SJCRH30 (cell line): ENCODE measurements around the gene EIF4ENIF1. TPM values are rescaled to one million over a fixed set of nuclear protein-coding genes. Genes with fewer than 3 reads are reported as not detected.
"Not testable (repeated sequence)": the region's sequence is repeated elsewhere in the genome, so short reads cannot be mapped to it uniquely, and the experiment has no call there.

Experiments used
- DNase-seq, 2 experiments: peaks; one replicate each; pipeline ENCODE4 v3.0.0-alpha.2; 2015 to 2020
- H3K27ac ChIP-seq: fragments of 250-450 bp; sonication (Bioruptor Pico); 2 replicates; pipeline ENCODE4 v1.5.1; 2020; ENCODE audit warnings: mild to moderate bottlenecking, moderate library complexity
- H3K27me3 ChIP-seq: fragments of 250-450 bp; sonication (Bioruptor Pico); 2 replicates; pipeline ENCODE4 v1.5.1; 2020; ENCODE audit warnings: mild to moderate bottlenecking, moderate library complexity
- H3K36me3 ChIP-seq: fragments of 250-450 bp; sonication (Bioruptor Pico); 2 replicates; pipeline ENCODE4 v1.5.1; 2020; ENCODE audit warnings: mild to moderate bottlenecking, moderate library complexity
- H3K4me1 ChIP-seq: fragments of 250-450 bp; sonication (Bioruptor Pico); 2 replicates; pipeline ENCODE4 v1.5.1; 2020; ENCODE audit warnings: mild to moderate bottlenecking, moderate library complexity
- H3K4me3 ChIP-seq: fragments of 250-450 bp; sonication (Bioruptor Pico); 2 replicates; pipeline ENCODE4 v1.5.1; 2020; ENCODE audit warnings: mild to moderate bottlenecking, moderate library complexity
- H3K9me3 ChIP-seq: fragments of 250-450 bp; sonication (Bioruptor Pico); replicated peaks from 2 replicates; pipeline ENCODE4 v1.5.1; 2020; ENCODE audit warnings: mild to moderate bottlenecking, moderate library complexity
- total RNA-seq: library from RNA; depleted of rRNA; stranded (reverse); fragments of >200 nt; shearing (Covaris generic); gene quantifications from 2 replicates; pipeline ENCODE4 v1.2.3, GENCODE V29; 2014

The EIF4ENIF1 gene
- total RNA-seq, 1 experiment from 2014 or later, result 29.7 TPM

DNA sequence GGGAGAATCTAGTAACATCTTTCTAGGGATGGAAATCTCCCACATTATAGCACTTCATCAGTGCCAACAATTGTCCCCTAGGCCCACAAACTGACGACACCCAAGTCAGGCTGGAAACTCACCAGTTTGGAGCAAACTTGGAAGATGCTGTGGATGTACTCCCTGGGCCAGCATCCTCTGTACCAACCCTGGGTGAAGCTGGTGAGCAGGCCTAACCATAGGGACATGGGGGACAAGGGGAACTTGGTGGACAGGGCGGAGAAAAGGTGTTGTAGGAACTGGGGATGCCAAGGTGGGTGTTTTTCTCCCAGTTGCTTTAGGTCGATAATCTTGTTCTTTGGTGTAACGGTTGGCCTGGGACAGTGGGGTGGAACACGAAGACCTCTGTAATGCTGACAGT, 48.0 kb downstream of the EIF4ENIF1 start:
- no peak for DNase-seq
- no peak overlapping the region for H3K4me3 ChIP-seq
- H3K9me3 ChIP-seq, result no peaks in the 10 kb centered on the region
- no peaks in the 10 kb centered on the region for H3K27me3 ChIP-seq
- H3K36me3 ChIP-seq, result peaks cover 60% of the 10 kb centered on the region
- H3K4me1 ChIP-seq, result no peaks in the 10 kb centered on the region
- H3K27ac ChIP-seq, result no peak overlapping the region

DNA sequence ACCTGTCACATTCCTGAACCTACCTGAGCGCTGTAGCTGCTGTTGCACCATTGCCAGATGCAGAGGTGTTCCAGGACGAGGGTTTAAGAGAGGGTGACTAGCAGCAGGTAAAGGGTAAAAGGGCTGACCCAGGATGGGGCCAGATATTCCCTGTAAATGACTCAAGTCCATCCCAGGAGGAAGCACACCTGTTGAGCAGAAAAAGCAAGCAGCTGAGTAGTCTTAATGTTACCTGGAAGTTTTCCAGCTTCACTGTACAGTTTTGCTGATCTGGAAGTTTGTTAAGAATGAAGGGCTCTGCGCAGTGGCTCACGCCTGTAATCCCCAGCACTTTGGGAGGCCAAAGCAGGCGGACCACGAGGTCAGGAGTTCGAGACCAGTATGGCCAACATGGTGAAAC, 49.0 kb downstream of the EIF4ENIF1 start:
- DNase-seq, result no peak
- Histone ChIP-seq H3K27ac (no peak overlapping the region), H3K4me1 (no peaks in the 10 kb centered on the region), H3K9me3 (no peaks in the 10 kb centered on the region), H3K4me3 (no peak overlapping the region), H3K36me3 (peaks cover 70% of the 10 kb centered on the region), H3K27me3 (no peaks in the 10 kb centered on the region)

DNA sequence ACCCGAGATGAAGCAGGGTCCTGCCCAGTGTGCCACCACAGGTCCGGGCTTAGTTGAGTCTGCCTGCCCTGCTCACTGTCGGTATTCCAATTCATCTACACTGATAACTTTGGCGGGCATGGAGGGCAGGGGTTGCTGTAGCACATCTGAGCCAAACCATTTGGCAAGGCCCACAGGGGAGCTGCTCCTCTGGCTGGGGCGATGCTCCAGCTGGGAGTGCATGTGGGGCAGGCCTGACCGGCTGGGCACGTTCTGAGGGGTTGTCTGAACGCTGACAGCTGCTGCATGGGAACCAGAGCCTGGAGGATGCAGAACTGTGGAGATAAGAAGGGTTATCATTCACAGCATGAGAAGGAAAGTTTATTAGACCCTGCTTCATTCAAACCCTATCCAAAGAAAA, 49.8 kb downstream of the EIF4ENIF1 start:
- Histone ChIP-seq H3K4me3 (no peak overlapping the region), H3K4me1 (no peaks in the 10 kb centered on the region), H3K27me3 (no peaks in the 10 kb centered on the region), H3K36me3 (peaks cover 71% of the 10 kb centered on the region), H3K27ac (no peak overlapping the region), H3K9me3 (no peaks in the 10 kb centered on the region)
- no peak for DNase-seq

DNA sequence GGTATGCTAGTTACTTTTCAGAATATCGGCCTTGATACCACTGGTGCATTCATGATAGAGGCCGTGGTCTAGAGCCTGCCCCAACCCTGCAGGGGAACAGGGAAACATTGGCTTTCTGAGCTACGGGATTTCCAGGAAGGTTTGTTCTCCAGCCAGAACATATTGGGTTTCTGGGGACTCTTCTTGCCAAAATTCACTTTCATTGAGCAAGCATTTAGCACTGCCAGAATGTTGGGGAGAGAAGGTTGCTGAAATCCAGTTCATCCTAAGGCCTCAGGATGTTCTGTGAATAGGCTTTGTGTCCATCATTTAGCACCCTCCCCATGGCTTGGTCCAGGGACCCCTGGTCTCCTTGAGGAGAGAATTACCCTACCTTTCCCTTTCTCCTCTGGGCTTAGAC, 53.5 kb downstream of the EIF4ENIF1 start:
- Histone ChIP-seq H3K4me1 (no peaks in the 10 kb centered on the region), H3K27me3 (no peaks in the 10 kb centered on the region), H3K27ac (no peak overlapping the region), H3K4me3 (no peak overlapping the region), H3K9me3 (no peaks in the 10 kb centered on the region), H3K36me3 (peaks cover 77% of the 10 kb centered on the region)
- DNase-seq, result no peak

DNA sequence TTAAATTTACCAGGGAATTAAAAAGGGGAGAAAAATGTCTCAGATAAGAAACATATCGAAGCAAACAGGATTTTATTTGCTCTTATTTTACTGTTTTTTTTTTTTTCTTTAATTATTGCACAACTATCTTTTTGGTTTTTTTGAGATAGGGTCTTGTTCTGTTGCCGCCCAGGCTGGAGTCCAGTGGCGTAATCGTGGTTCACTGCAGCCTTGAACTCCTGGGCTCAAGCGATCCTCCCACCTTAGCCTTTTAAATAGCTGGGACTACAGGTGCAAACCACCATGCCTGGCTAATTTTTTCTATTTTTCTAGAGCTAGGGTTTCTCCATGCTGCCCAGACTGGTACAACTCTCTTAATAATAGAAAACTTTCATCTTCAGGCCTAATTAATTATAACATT, 57.7 kb downstream of the EIF4ENIF1 start:
- no peak for DNase-seq
- H3K27ac ChIP-seq, result no peak overlapping the region
- no peaks in the 10 kb centered on the region for H3K4me1 ChIP-seq
- no peaks in the 10 kb centered on the region for H3K27me3 ChIP-seq
- peaks cover 74% of the 10 kb centered on the region for H3K36me3 ChIP-seq
- no peaks in the 10 kb centered on the region for H3K9me3 ChIP-seq
- no peak overlapping the region for H3K4me3 ChIP-seq

DNA sequence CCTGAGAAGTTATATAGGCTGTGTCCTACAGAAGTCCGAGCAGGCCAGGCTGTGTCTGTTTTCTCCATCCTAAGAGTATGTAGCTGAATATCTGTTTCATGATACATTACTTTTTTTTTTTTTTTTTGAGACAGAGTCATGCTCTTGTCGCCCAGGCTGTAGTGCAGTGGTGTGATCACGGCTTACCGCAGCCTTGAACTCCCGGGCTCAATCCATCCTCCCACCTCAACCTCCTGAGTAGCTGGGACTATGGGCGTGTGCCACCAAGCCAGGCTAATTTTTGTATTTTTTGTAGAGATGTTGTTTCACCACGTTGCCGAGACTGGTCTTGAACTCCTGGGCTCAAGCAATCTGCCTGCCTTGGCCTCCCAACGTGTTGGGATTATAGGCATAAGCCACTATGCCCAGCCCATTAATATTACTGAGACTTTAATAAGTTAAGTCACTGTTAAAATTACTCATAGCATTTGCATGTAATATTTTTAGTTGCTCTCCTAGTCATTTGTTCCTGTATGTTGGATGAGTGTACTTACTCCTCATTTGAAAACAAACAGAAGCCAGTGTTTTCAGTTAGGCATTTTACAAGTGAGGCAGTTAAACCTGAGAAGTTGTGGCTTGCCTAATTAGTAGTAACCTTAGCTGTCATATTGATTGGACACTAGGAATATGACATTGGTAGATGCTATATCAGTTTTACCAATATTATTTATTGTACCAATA, 64.2 kb downstream of the EIF4ENIF1 start:
- no peaks in the 10 kb centered on the region for H3K27me3 ChIP-seq
- H3K36me3 ChIP-seq, result peaks cover 75% of the 10 kb centered on the region
- no peak overlapping the region for H3K27ac ChIP-seq
- DNase-seq, result no peak
- H3K4me3 ChIP-seq, result no peak overlapping the region
- H3K4me1 ChIP-seq, result no peaks in the 10 kb centered on the region
- H3K9me3 ChIP-seq, result no peaks in the 10 kb centered on the region

DNA sequence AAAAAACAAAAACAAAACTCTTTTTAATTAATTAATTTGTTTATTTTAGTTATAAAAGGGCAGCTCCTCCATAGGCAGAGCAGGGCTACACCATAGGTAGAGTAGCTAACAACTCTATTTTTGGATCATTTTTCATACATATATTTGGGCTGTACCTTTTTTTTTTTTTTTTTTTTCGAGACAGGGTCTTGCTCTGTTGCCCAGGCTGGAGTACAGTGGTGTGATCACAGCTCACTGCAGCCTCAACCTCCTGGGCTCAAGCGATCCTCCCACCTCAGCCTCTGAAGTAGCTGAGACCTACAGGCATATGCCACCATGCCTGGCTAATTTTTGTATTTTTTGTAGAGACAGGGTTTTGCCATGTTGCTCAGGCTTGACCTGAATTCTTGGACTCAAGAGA, 87.3 kb downstream of the EIF4ENIF1 start:
- not testable (repeated sequence) for H3K27ac ChIP-seq, H3K4me3 ChIP-seq, H3K27me3 ChIP-seq, H3K4me1 ChIP-seq, DNase-seq, H3K9me3 ChIP-seq
- peaks cover 51% of the 10 kb centered on the region for H3K36me3 ChIP-seq

DNA sequence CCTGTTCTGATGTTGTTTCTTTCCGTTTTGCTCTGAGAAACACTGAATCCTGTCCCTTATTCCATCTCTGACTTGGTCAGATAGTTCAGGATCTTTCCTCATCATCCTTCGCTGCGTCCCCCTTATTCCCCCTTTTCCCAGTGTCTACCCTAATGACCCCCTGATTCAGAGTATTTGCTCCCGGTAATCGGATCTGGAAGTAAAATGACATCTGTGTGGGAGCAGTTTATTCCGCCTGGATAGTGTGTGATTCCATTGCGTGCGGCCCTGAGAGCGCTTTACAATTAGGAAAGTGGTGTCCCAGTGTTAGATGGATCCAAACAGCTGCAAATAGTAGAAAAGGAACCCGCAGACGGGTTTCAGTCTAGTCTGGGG, 89.6 kb downstream of the EIF4ENIF1 start:
- Histone ChIP-seq H3K27me3 (no peaks in the 10 kb centered on the region), H3K27ac (peak overlapping the region; percentile 86), H3K9me3 (no peaks in the 10 kb centered on the region), H3K4me1 (peaks cover 9% of the 10 kb centered on the region; the same call in 1 of the 2 replicates), H3K4me3 (peak overlapping the region; percentile 71), H3K36me3 (peaks cover 29% of the 10 kb centered on the region)
- DNase-seq, result peak; percentile 59 to 79

DNA sequence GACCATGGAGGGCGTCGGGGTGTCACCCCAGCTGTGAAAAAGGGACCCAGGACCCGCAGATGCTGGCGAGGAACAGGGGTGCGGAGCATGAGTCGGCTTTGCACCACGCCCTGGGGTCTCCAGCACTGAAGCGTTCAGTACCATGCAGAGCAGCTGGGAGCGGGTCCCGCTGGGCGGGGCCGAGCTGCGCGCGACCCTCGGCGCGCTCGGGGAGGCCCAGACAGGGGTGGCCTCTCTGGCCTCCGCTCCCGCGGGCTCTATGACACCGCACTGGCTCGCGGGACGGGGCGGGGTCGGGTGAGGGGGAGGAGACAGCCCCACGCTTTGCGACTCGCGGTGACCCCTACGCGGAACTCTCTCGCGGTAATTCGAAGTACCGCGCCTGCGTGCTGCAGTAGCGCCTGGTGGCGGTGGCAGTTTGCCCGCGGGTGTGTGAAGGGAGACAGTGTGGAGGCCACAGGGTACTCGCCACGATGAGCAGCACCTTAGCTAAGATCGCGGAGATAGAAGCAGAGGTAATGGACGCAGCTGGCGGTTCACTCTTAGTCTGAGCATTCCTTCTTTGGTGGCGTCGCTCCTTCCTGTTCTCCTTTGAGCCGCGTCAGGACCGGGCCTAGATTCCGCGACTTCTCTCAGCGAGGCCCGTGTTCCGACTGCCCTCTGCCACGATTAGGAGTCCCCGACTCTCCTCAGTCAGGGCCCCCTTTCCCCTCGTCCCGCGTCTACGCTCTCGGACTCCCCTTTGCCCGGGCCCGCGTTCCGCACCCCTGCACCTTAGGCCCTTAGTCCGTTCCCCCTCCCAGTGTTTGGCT, 90.2 kb downstream of the EIF4ENIF1 start, which contains the start of gene DRG1:
Gene DRG1, plus strand, starts transcription at position 394 of the 812 bp plus-strand sequence. Its CDS starts 80 bp downstream, at position 474.
- H3K9me3 ChIP-seq, result no peaks in the 10 kb centered on the region
- no peaks in the 10 kb centered on the region for H3K27me3 ChIP-seq
- H3K4me1 ChIP-seq, result peaks cover 9% of the 10 kb centered on the region; the same call in 1 of the 2 replicates
- peaks cover 23% of the 10 kb centered on the region for H3K36me3 ChIP-seq
- peak within 1 kb of the TSS; percentile 71 for H3K4me3 ChIP-seq
- H3K27ac ChIP-seq, result peak within 1 kb of the TSS; percentile 86
- DNase-seq, result peak; percentile 97

DNA sequence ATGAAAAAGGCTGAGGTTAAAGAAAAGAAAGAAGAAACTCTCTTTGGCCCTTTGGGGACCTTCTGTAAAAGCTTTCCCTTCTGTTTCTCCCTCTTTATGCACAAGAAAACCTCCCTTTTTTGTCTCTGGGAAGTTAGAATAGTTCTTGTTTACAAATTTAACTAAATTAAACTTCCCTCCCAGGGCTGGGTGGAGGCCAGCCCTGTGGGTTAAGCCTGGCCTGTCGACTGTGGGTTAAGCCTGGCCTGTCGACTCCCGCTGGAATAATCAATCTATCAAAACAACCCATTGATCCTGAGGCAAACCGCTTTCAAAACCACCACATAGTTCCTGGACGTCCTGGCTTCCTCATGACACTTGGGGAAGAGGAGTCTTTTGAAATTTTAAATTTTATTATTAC, 91.4 kb downstream of the EIF4ENIF1 start:
- peak in 1 of 2 experiments; percentile 9 for DNase-seq
- Histone ChIP-seq H3K4me3 (peak overlapping the region; percentile 71; the same call in 1 of the 2 replicates), H3K9me3 (no peaks in the 10 kb centered on the region), H3K27ac (no peak overlapping the region; the same call in 1 of the 2 replicates), H3K36me3 (peaks cover 17% of the 10 kb centered on the region), H3K27me3 (no peaks in the 10 kb centered on the region), H3K4me1 (peaks cover 9% of the 10 kb centered on the region; the same call in 1 of the 2 replicates)

DNA sequence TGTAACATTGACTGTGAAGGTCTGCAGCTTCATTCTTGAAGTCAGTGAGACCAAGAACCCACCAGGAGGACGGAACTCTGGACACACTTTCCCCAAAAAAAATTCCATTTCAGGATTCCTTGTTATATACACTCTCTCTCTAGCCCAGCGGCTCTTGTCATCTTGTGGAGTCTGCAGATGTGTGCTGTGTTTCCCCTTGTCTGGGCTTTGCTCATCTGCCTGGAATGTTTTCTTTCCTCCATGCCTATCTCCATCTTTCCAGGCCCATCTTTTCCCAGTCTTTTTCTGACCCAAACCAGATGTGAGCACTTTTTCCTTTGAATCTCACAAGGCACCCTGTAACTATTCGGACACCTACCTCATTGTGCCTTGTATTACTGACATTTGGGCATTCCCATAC, 95.3 kb downstream of the EIF4ENIF1 start:
- Histone ChIP-seq H3K27me3 (no peaks in the 10 kb centered on the region), H3K4me1 (peaks cover 9% of the 10 kb centered on the region; the same call in 1 of the 2 replicates), H3K27ac (no peak overlapping the region), H3K36me3 (no peaks in the 10 kb centered on the region), H3K4me3 (no peak overlapping the region), H3K9me3 (no peaks in the 10 kb centered on the region)
- DNase-seq, result no peak

DNA sequence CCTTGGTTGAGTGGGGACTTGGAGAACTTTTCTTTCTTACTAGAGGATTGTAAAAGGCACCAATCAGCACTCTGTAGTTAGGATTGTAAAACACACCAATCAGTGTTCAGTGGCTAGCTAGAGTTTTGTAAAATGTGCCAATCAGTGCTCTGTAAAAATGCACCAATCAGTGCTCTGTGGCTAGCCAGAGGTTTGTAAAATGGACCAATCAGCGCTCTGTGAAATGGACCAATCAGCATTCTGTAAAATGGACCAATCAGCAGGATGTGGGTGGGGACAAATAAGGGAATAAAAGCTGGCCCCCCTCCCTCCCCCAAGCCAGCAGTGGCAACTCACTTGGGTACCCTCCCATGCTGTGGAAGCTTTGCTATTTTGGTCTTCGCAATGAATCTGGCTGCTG, 95.7 kb downstream of the EIF4ENIF1 start:
- peak in 1 of 2 experiments; percentile 6 for DNase-seq
- Histone ChIP-seq H3K4me1 (peaks cover 9% of the 10 kb centered on the region; the same call in 1 of the 2 replicates), H3K27ac (no peak overlapping the region), H3K36me3 (no peaks in the 10 kb centered on the region), H3K27me3 (no peaks in the 10 kb centered on the region), H3K4me3 (no peak overlapping the region), H3K9me3 (no peaks in the 10 kb centered on the region)
